IMR-90 (cell line): ENCODE measurements around the gene BRME1. TPM values are rescaled to one million over a fixed set of nuclear protein-coding genes. Genes with fewer than 3 reads are reported as not detected.
A peak's percentile ranks its signal among the peaks of the same experiment; 100 is the strongest.

ENCODE experiments used
- ATAC-seq: fragments of 200-7000 bp; cut with Tn5 transposase; 2 replicates; pipeline ENCODE4 v1.9.1; 2020; ENCODE audit warnings: low read depth, mild to moderate bottlenecking, moderate library complexity
- BruUV-seq: library from RNA; stranded (reverse); fragments of 400-500 nt; replicated peaks from 2 replicates; lab custom pipeline; 2021; lab: Mats Ljungman, UMichigan
- CTCF ChIA-PET: fragments of 300-600 bp; formaldehyde crosslinking; extraction: SDS; loops from one replicate; lab custom pipeline; 2021; ENCODE audit warnings: antibody characterized with exemption; lab: Yijun Ruan, JAX
- POLR2A ChIA-PET: fragments of 300-600 bp; sonication (Branson Sonifier 250); formaldehyde crosslinking; loops from one replicate; lab custom pipeline; 2022; ENCODE audit warnings: antibody characterized with exemption; ENCODE audit not compliant: unreplicated experiment; lab: Charles Lee
- DNase-seq: peaks from one replicate; pipeline ENCODE4 v3.0.0; 2013
- H2AFZ ChIP-seq: replicated peaks from 2 replicates; pipeline ENCODE3; 2013; ENCODE audit warnings: low read length, mild to moderate bottlenecking; ENCODE audit not compliant: poor library complexity
- H2AK5ac ChIP-seq: 2 replicates; pipeline ENCODE4 v1.6.1; 2013; ENCODE audit warnings: low read depth, low read length, inconsistent platforms
- H2AK9ac ChIP-seq: replicated peaks from 2 replicates; pipeline ENCODE3; 2013; ENCODE audit warnings: mild to moderate bottlenecking, low read depth, low read length, moderate library complexity; ENCODE audit not compliant: poor library complexity
- H2BK120ac ChIP-seq: 2 replicates; pipeline ENCODE4 v1.6.1; 2013; ENCODE audit warnings: low read depth, low read length, inconsistent platforms
- H2BK15ac ChIP-seq: 3 replicates; pipeline ENCODE4 v1.6.1; 2013; ENCODE audit warnings: low read depth, low read length, inconsistent platforms
- H2BK20ac ChIP-seq: 2 replicates; pipeline ENCODE4 v1.6.1; 2013; ENCODE audit warnings: low read depth, mild to moderate bottlenecking, inconsistent platforms, low read length, moderate library complexity
- H2BK5ac ChIP-seq: 2 replicates; pipeline ENCODE4 v1.6.1; 2013; ENCODE audit warnings: mild to moderate bottlenecking, low read depth, low read length, inconsistent platforms; ENCODE audit not compliant: poor library complexity, severe bottlenecking
- H3K14ac ChIP-seq: replicated peaks from 2 replicates; pipeline ENCODE4 v1.6.1; 2013; ENCODE audit warnings: low read depth, low read length, inconsistent platforms
- H3K18ac ChIP-seq: 2 replicates; pipeline ENCODE4 v1.6.1; 2013; ENCODE audit warnings: low read depth, low read length, control low read depth
- H3K23ac ChIP-seq: 2 replicates; pipeline ENCODE4 v1.6.1; 2013; ENCODE audit warnings: low read depth, low read length, inconsistent platforms
- H3K27ac ChIP-seq: 2 replicates; pipeline ENCODE4 v1.5.1; 2013; ENCODE audit warnings: mild to moderate bottlenecking, control low read depth, low read length; ENCODE audit not compliant: insufficient read depth
- H3K27me3 ChIP-seq: 2 replicates; pipeline ENCODE4 v1.6.1; 2013; ENCODE audit warnings: low read length; ENCODE audit not compliant: control insufficient read depth, insufficient read depth
- H3K36me3 ChIP-seq: 2 replicates; pipeline ENCODE4 v1.6.1; 2013; ENCODE audit warnings: low read length, mixed read lengths; ENCODE audit not compliant: control insufficient read depth, insufficient read depth
- H3K4ac ChIP-seq: 2 replicates; pipeline ENCODE4 v1.6.1; 2013; ENCODE audit warnings: low read depth, low read length, inconsistent platforms
- H3K4me1 ChIP-seq: 2 replicates; pipeline ENCODE4 v1.6.1; 2013; ENCODE audit warnings: low read length, mixed read lengths; ENCODE audit not compliant: control insufficient read depth, insufficient read depth
- H3K4me2 ChIP-seq: 2 replicates; pipeline ENCODE4 v1.6.1; 2013; ENCODE audit warnings: low read depth, mild to moderate bottlenecking, control low read depth, low read length, moderate library complexity
- H3K4me3 ChIP-seq: 2 replicates; pipeline ENCODE4 v1.5.1; 2013; ENCODE audit warnings: low read depth, mild to moderate bottlenecking, control low read depth, low read length, moderate library complexity; ENCODE audit not compliant: insufficient read depth
- H3K56ac ChIP-seq: 2 replicates; pipeline ENCODE4 v1.6.1; 2013; ENCODE audit warnings: low read length, inconsistent platforms; ENCODE audit not compliant: insufficient read depth; ENCODE audit errors: extremely low read depth
- H3K79me1 ChIP-seq, 2 experiments: 2 replicates each; pipeline ENCODE4 v1.6.1; 2013; ENCODE audit warnings: low read length in 2 of 2, inconsistent platforms in 1 of 2, low read depth in 1 of 2
- H3K9ac ChIP-seq: 2 replicates; pipeline ENCODE4 v1.6.1; 2013; ENCODE audit warnings: low read depth, low read length, control low read depth
- H3K9me1 ChIP-seq: 2 replicates; pipeline ENCODE4 v1.6.1; 2013; ENCODE audit warnings: low read length, inconsistent platforms; ENCODE audit not compliant: insufficient read depth
- H3K9me3 ChIP-seq: 2 replicates; pipeline ENCODE4 v1.6.1; 2013; ENCODE audit warnings: low read length; ENCODE audit not compliant: control insufficient read depth, insufficient read depth
- H4K20me1 ChIP-seq: 2 replicates; pipeline ENCODE4 v1.6.1; 2013; ENCODE audit warnings: low read length, inconsistent platforms; ENCODE audit not compliant: insufficient read depth
- H4K5ac ChIP-seq: 2 replicates; pipeline ENCODE4 v1.6.1; 2013; ENCODE audit warnings: mild to moderate bottlenecking, low read depth, low read length, control low read depth
- H4K8ac ChIP-seq, 2 experiments: 2 replicates each; pipeline ENCODE4 v1.6.1; 2013; ENCODE audit warnings: low read depth in 2 of 2, low read length in 2 of 2, control low read depth in 1 of 2, inconsistent platforms in 1 of 2
- H4K91ac ChIP-seq: 2 replicates; pipeline ENCODE4 v1.6.1; 2013; ENCODE audit warnings: low read depth, low read length, inconsistent platforms; ENCODE audit not compliant: insufficient read depth
- CEBPB ChIP-seq: IDR thresholded peaks from 2 replicates; pipeline ENCODE4 v1.6.1; 2012; ENCODE audit warnings: low read depth, low read length, improper control_type of control experiment
- ELK1 ChIP-seq: fragments of 150-350 bp; IDR thresholded peaks from 2 replicates; pipeline ENCODE4 v1.6.1; 2016; ENCODE audit warnings: low read depth, mild to moderate bottlenecking, low read length, moderate library complexity, borderline replicate concordance
- FOS ChIP-seq: fragments of 150-350 bp; IDR thresholded peaks from 2 replicates; pipeline ENCODE4 v1.6.1; 2016; ENCODE audit warnings: low read depth, low read length
- MAZ ChIP-seq: IDR thresholded peaks from 2 replicates; pipeline ENCODE4 v1.6.1; 2012; ENCODE audit warnings: low read depth, mild to moderate bottlenecking, low read length, improper control_type of control experiment, moderate library complexity, borderline replicate concordance
- NFE2L2 ChIP-seq: fragments of 150-350 bp; IDR thresholded peaks from 2 replicates; pipeline ENCODE4 v1.6.1; 2016; ENCODE audit warnings: low read depth, mild to moderate bottlenecking, low read length
- RCOR1 ChIP-seq: IDR thresholded peaks from 2 replicates; pipeline ENCODE4 v1.6.1; 2012; ENCODE audit warnings: mild to moderate bottlenecking, low read length, improper control_type of control experiment; ENCODE audit not compliant: insufficient replicate concordance
- RFX5 ChIP-seq: IDR thresholded peaks from 2 replicates; pipeline ENCODE4 v1.8.0; 2012; ENCODE audit warnings: low read depth, mild to moderate bottlenecking, low read length, moderate library complexity
- WGBS, 2 experiments: methylation state at CpG; one replicate each; pipeline versions ENCODE4 v1.1.5 to v1.1.7; 2013; ENCODE audit warnings: missing lambda C conversion rate in 2 of 2; ENCODE audit not compliant: insufficient read length in 1 of 2; ENCODE audit errors: extremely low coverage in 2 of 2; 5-methylcytosine and 5-hydroxymethylcytosine counted together
- dilution Hi-C: fragments of 300-500 bp; cut with HindIII; formaldehyde crosslinking; loops from one replicate; pipeline ENCODE4 v1.14.3; 2018; ENCODE audit warnings: low sequenced_read_pairs; ENCODE audit not compliant: unreplicated experiment
- in situ Hi-C: fragments of 300-500 bp; cut with MboI; formaldehyde crosslinking; loops from 3 replicates; pipeline ENCODE4 v1.14.3; 2019; ENCODE audit warnings: low sequenced_read_pairs, inconsistent platforms, mixed read lengths
- intact Hi-C: fragments of 100-400 bp; cut with micrococcal nuclease; formaldehyde crosslinking; loops from 2 replicates; pipeline ENCODE4 v1.10.0; 2022
- polyA plus RNA-seq, 3 experiments: library from polyadenylated mRNA; depleted of rRNA; stranded (reverse); fragments of >200 nt; gene quantifications; 2 replicates each; pipeline ENCODE4 v1.2.3, GENCODE V29; 2012; ENCODE audit warnings: low replicate concordance in 1 of 3
- total RNA-seq: library from RNA; depleted of rRNA; stranded (reverse); fragments of >200 nt; gene quantifications from 2 replicates; pipeline ENCODE4 v1.2.3, GENCODE V29; 2012
- TF ChIP-seq, protein P1 (sequence below): fragments of 150-350 bp; IDR thresholded peaks from 2 replicates; pipeline ENCODE4 v1.6.1; 2017; ENCODE audit warnings: mild to moderate bottlenecking, antibody characterized with exemption, low read length, low read depth
- TF ChIP-seq, protein P2 (sequence below): conservative IDR thresholded peaks from 2 replicates; pipeline ENCODE4 v1.5.1; 2012; ENCODE audit warnings: mild to moderate bottlenecking, low read depth, low read length, improper control_type of control experiment

The BRME1 gene
- total and polyA plus RNA-seq, 2 of the 4 experiments (the other 2 are of a cell fraction), result 0.18 to 0.38 TPM

GRCh38 chr19:13864667-13865570 lies 41.0 kb downstream of the BRME1 start:
- Histone ChIP-seq H2AFZ (peak overlapping the region; percentile 89), H4K8ac (peak overlapping the region in 1 of 2 experiments; percentile 42; a peak in 1 of 4 replicates), H3K18ac (no peak overlapping the region), H3K9me1 (peaks cover 9% of the 10 kb centered on the region), H3K4ac (peak overlapping the region; percentile 37; the same call in 1 of the 2 replicates), H4K91ac (peak overlapping the region; percentile 47), H3K27ac (no peak overlapping the region), H3K4me1 (peaks cover 13% of the 10 kb centered on the region), H2AK9ac (no peak overlapping the region), H2BK5ac (no peak overlapping the region), H4K5ac (no peak overlapping the region), H3K23ac (peak overlapping the region; percentile 44; the same call in 1 of the 2 replicates), H3K9ac (no peak overlapping the region), H3K9me3 (no peaks in the 10 kb centered on the region), H2BK120ac (peak overlapping the region; percentile 12; the same call in 1 of the 2 replicates), H3K79me1 (peaks cover 11 to 43% of the 10 kb centered on the region in 2 experiments; a peak in 3 of 4 replicates), H4K20me1 (no peaks in the 10 kb centered on the region), H3K4me3 (peak overlapping the region; percentile 70), H3K36me3 (no peaks in the 10 kb centered on the region), H3K14ac (no peak overlapping the region), H2BK15ac (no peak overlapping the region), H2BK20ac (peak overlapping the region; percentile 16; the same call in 1 of the 2 replicates), H3K56ac (no peak overlapping the region), H2AK5ac (peak overlapping the region; percentile 74), H3K27me3 (no peaks in the 10 kb centered on the region), H3K4me2 (no peak overlapping the region; the same call in 1 of the 2 replicates)
- 7% methylated on average over 5 of the region's 113 CpGs; no CpG with 5 or more reads in 1 of the 2 experiments for WGBS, 2 experiments
- in situ Hi-C loops, result loop anchor here (5.0 to 25.0 kb wide), 3 partner anchors 83 to 578 kb away; no protein-coding TSS in a partner anchor
- intact Hi-C loops, result loop anchor here (5.0 kb wide), 1 partner anchor 133 kb away; no protein-coding TSS in a partner anchor
- no TSS peak for BruUV-seq
- dilution Hi-C loops, result no loop called here
- TF ChIP-seq ELK1, result no peak
- TF ChIP-seq RCOR1, result no peak
- TF ChIP-seq, protein P1, sequence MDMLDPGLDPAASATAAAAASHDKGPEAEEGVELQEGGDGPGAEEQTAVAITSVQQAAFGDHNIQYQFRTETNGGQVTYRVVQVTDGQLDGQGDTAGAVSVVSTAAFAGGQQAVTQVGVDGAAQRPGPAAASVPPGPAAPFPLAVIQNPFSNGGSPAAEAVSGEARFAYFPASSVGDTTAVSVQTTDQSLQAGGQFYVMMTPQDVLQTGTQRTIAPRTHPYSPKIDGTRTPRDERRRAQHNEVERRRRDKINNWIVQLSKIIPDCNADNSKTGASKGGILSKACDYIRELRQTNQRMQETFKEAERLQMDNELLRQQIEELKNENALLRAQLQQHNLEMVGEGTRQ, result no peak
- no peak for TF ChIP-seq FOS
- TF ChIP-seq MAZ, result no peak
- TF ChIP-seq, protein P2, sequence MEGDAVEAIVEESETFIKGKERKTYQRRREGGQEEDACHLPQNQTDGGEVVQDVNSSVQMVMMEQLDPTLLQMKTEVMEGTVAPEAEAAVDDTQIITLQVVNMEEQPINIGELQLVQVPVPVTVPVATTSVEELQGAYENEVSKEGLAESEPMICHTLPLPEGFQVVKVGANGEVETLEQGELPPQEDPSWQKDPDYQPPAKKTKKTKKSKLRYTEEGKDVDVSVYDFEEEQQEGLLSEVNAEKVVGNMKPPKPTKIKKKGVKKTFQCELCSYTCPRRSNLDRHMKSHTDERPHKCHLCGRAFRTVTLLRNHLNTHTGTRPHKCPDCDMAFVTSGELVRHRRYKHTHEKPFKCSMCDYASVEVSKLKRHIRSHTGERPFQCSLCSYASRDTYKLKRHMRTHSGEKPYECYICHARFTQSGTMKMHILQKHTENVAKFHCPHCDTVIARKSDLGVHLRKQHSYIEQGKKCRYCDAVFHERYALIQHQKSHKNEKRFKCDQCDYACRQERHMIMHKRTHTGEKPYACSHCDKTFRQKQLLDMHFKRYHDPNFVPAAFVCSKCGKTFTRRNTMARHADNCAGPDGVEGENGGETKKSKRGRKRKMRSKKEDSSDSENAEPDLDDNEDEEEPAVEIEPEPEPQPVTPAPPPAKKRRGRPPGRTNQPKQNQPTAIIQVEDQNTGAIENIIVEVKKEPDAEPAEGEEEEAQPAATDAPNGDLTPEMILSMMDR, result no peak
- TF ChIP-seq RFX5, result no peak
- TF ChIP-seq NFE2L2, result no peak
- TF ChIP-seq CEBPB, result no peak
- ATAC-seq, result no peak
- ChIA-PET POLR2A (interaction anchor here (0.6 kb wide), 1 partner anchor 50 kb away, joined by 9 read pairs; no protein-coding TSS in a partner anchor), CTCF (no interaction called here)
- no peak for DNase-seq
